ENCODE measurements around the gene PACSIN3.

- no peak for TF ChIP-seq CTCF (IDR thresholded peaks at IDR 0.05)
- TF ChIP-seq POLR2A (IDR thresholded peaks at IDR 0.05) = no peak
Observed at GRCh38 chr11:47164321-47164720, 21.9 kb downstream of the PACSIN3 start.

All from uterus (tissue), 2 donors.